Medulla oblongata (tissue), 1 donor: Measurements from ENCODE around the gene NAT9.

Experiments used
- DNase-seq: peaks from one replicate; pipeline ENCODE4 v3.0.0-alpha.2; 2015; ENCODE audit errors: extremely low spot score

Gene NAT9

DNA sequence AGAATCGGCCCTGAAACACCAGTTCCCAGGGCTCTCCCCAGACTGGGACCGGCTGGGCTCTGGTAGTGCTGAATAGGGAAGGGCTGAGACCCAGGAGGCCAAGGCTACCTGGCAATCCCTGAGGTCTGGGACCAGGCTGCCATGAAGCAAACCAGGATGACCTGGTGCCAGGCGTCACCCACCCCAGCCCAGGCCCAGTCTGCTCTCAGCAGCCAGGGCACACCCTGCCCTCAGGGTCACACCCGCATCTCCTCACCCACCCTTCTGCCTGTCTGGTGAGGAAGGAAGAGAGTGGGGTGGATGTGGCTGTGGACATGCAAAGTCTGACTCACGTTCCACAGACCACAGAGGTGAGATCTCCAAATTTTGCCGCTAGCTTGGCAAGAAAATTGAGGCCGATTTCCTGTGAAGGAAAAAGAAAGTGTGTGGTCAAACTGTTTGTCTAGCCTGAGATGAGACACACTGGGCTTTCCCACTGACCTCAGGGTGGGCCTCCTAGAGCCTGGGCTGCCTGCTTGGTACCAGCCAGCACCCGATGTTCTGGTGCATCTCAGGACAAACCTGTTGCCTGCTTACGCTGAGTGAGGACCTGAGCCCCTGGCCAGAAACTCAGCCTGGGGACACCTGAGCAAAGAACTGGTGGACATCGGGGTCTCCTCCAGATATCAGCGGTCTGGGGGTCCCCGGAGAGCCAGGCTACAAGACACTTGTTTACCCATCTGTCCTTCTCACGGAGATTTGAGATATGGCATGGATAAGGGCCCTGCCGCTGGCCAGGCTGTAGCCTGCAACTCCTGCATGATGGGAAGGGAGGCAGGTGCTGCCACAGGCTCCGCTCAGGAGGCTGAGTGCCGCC, 45.4 kb downstream of the NAT9 start:
- DNase-seq, result no peak

DNA sequence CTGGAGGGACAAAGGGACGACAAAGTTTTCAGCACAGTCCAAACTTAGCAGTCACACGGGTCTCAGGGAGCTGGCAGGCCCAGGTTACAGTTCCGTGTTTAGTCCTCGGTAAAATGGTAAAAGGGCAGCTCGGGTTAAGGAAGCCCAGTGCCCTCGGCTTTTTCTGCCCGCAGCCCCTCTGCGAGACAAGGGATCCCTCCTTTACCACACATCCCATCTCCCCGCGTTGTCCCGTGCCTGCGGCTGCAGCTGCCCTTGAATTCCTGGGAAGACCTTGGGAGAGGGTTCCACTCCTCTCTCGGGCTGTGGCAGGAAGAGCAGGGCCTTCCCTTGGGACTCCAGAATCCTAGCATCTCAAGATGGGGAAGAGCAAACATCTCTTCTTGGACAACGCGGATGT, 46.3 kb downstream of the NAT9 start:
- no peak for DNase-seq

DNA sequence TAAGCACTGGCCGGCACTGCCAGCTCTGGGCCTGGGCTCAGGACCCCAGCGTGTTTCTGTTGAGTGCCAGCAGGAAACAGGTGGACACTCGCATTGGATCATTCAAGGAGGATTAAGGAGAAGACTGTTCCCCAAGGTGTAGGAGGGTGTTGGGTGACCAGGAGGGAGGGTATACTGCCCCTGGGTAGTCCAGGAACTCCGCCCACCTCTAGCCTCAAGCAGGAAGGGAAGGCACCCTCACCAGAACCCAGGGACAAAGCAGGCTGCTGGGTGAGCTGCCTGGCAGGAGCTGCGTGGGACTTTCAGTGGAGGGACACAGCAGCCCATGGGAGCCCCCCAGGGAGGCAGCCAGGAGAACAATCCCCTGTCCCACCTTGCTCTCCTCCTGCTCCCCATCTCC, 46.8 kb downstream of the NAT9 start:
- no peak for DNase-seq

DNA sequence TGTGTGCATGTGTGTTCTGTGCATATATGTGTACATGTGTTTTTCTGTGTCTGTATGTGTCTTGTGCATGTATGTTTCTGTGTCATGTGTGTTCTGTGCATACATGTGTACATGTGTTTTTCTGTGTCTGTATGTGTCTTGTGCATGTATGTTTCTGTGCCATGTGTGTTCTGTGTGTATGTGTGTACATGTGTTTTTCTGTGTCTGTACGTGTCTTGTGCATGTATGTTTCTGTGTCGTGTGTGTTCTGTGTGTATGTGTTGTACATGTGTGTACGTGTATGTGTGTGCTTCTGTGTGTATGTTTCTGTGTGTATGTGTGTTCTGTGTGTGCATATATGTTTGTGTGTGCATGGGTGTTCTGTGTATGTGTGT, 47.5 kb downstream of the NAT9 start:
- DNase-seq, result no peak

DNA sequence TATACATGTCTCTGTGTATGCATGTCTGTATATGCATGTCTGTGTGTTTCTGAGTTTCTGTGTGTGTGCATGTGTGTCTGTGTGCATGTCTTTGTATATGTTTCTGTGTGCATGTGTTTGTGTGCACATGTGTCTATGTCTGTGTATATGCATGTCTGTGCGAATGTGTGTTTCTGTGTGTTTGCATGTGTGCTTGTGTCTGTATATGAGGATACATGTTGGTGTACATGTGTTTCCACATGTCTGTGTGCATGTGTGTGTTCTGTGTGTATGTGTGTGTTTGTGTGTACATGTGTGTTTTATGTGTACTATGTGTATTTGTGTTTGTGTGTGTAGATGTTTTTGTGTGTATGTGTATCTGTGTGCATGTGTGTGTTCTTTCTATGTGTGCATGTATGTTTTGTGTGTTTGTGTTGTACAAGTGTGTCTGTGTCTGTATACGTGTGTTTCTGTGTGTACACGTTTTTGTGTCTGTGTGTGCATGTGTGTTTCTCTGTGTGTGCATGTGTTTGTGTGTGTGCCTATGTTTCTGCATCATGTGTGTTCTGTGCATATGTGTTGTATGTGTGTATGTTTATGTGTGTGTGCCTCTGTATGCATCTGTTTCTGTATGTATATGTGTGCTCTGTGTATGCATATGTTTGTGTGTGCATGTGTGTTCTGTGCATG, 48.0 kb downstream of the NAT9 start:
- no peak for DNase-seq

DNA sequence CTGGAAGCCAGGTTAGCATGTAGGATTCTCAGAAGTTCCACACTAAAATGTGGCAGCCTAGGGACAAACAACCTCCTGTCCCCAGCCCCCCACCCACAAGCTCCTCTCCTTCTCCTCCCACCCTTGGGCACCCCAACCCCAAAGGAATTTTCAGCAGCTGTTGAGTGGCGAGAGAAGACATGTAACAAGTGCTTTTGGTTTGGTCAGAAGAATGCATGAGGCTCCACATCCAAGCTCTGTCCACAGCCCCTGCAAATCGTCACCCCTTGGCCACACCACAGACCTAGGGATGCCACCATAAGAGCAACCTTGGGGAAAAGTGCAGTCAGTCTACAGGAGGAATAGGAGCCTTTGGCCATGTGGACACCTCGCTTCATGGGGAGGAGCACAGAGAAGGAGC, 51.0 kb downstream of the NAT9 start:
- DNase-seq, result no peak

DNA sequence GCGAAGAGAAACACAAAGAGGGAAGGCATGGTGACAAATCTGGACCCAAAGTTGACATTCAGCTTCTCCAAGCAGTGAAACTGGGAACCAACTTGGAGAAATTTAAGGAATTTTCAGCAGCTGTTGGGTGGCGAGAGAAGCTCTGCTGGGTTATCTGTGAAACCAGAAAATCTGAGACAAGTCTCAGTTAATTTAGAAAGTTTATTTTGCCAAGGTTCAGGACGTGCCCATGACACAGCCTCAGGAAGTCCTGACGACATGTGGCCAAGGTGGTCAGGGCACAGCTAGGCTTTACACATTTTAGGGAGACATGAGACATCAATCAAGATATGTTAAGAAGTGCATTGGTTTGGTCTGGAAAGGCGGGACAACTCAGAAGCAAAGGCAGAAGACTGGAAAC, 52.3 kb downstream of the NAT9 start:
- no peak for DNase-seq

DNA sequence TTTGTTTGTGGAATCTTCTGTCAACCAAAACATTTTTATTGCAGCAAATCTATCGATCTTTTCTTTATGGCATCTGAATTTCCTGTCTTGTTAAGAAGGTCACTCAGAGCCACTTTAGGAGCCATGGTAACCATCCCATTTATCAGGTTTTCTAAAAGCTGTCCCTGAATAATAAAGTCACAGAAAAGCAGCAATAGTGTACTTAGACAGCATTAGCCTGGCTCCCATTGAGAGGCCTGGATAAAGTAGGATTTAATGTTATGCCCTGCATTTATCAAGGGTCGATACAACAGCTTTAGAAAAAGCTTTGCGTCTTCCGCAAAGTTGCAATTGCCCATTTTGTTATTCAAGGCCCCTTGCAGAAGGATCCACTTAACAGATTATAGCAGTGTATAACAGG, 53.4 kb downstream of the NAT9 start:
- no peak for DNase-seq
